PC-9 (cell line): ENCODE measurements around the gene PMS1.
A peak's percentile ranks its signal among the peaks of the same experiment; 100 is the strongest.

ENCODE experiments used
- CTCF ChIP-seq: fragments of 200-600 bp; sonication (generic); conservative IDR thresholded peaks from 2 replicates; pipeline ENCODE4 v1.6.1; 2017; ENCODE audit warnings: mixed run types, antibody characterized with exemption, mild to moderate bottlenecking, moderate library complexity
- EZH2 ChIP-seq: fragments of 200-600 bp; sonication (generic); IDR thresholded peaks from 2 replicates; pipeline ENCODE4 v1.8.0; 2017; ENCODE audit warnings: antibody characterized with exemption, low read depth

DNA sequence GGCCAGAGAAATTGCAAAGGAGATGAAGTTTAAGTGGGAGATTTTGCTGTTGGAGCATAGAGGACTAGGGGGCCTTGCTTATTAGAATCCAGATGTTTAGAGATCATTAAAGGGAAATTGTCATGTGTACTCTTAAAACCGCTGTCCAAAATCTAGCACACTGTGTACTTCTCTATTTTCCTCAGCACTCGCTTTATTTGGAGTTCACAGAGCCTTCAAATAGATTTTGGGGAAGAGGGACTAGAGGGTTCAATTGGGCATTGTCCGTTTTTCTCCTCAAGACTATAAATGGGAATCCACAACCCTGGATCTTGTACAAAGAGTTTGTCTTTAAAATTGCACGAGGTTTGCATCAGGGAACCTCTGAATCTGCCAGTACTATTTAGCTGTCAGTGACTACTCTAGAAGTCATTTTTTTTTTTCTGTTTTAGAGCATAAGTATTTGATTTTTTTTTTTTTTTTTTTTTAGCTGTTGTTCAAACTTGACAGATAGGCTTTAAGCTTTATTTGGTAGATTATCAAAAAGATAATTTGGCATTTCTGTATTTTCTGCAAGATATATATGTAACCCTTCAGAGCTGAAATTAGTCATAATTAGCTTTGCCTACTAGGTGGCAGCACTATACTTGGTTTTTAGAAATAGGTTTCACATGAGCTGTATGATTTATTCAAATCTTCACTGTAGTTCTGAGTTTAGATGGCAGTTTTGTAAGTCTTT lies 14.2 kb downstream of the PMS1 start:
- TF ChIP-seq CTCF (peak; percentile 55), EZH2 (no peak)
